CD4-positive, alpha-beta T cell (primary cell): ENCODE data around the gene DDX31. TPM values are rescaled to one million over a fixed set of nuclear protein-coding genes. Genes with fewer than 3 reads are reported as not detected.

ENCODE experiments used
- ATAC-seq: fragments of 200-7000 bp; cut with Tn5 transposase; one replicate; pipeline ENCODE4 v1.10.0; 2022; ENCODE audit warnings: mild to moderate bottlenecking; ENCODE audit not compliant: poor library complexity
- CTCF ChIA-PET: fragments of 350-600 bp; sonication (Branson Sonifier 250); formaldehyde crosslinking; loops from one replicate; lab custom pipeline; 2021; ENCODE audit warnings: antibody characterized with exemption, inconsistent platforms; lab: Charles Lee
- POLR2A ChIA-PET: fragments of 350-600 bp; sonication (Branson Sonifier 250); formaldehyde crosslinking; loops from one replicate; lab custom pipeline; 2021; ENCODE audit warnings: antibody characterized with exemption, inconsistent platforms; lab: Charles Lee
- DNase-seq, 14 experiments: peaks; one replicate each; pipeline ENCODE4 v3.0.0-alpha.2; 2013 to 2020; ENCODE audit warnings: mixed read lengths in 2 of 14
- H3K27ac ChIP-seq, 2 donors: one replicate each; pipeline versions ENCODE4 v1.5.1 to v1.7.0; 2013; ENCODE audit warnings: low read length in 2 of 2, low read depth in 1 of 2, mild to moderate bottlenecking in 1 of 2
- H3K27me3 ChIP-seq, 2 experiments: 1 replicate in 1 of 2; 2 replicates in 1 of 2; pipeline versions ENCODE4 v1.6.1 to v1.7.0; 2013; ENCODE audit warnings: low read length in 2 of 2, control low read depth in 1 of 2, mild to moderate bottlenecking in 1 of 2, moderate library complexity in 1 of 2; ENCODE audit not compliant: insufficient read depth in 2 of 2, control insufficient read depth in 1 of 2
- H3K36me3 ChIP-seq: one replicate; pipeline ENCODE4 v1.6.1; 2013; ENCODE audit warnings: low read length, control low read depth; ENCODE audit not compliant: insufficient read depth
- H3K4me1 ChIP-seq: one replicate; pipeline ENCODE4 v1.6.1; 2013; ENCODE audit warnings: low read length, control low read depth; ENCODE audit not compliant: insufficient read depth
- H3K4me3 ChIP-seq: one replicate; pipeline ENCODE4 v1.5.1; 2013; ENCODE audit warnings: mild to moderate bottlenecking, low read length, moderate library complexity
- H3K9me3 ChIP-seq, 2 experiments: 1 replicate in 1 of 2; 2 replicates in 1 of 2; pipeline versions ENCODE4 v1.6.1 to v1.7.0; 2013; ENCODE audit warnings: low read length in 2 of 2, mild to moderate bottlenecking in 2 of 2, control low read depth in 1 of 2, moderate library complexity in 1 of 2; ENCODE audit not compliant: control insufficient read depth in 1 of 2, insufficient read depth in 1 of 2
- H3K27ac Mint-ChIP-seq: one replicate; pipeline ENCODE4 v1.8.0; 2020; ENCODE audit warnings: mixed read lengths
- H3K27me3 Mint-ChIP-seq: one replicate; pipeline ENCODE4 v1.8.0; 2021; ENCODE audit warnings: mixed read lengths
- H3K36me3 Mint-ChIP-seq: one replicate; pipeline ENCODE4 v1.8.0; 2021; ENCODE audit warnings: low read depth, mixed read lengths
- H3K4me1 Mint-ChIP-seq: one replicate; pipeline ENCODE4 v1.8.0; 2021; ENCODE audit warnings: low read depth, mixed read lengths
- H3K4me3 Mint-ChIP-seq: one replicate; pipeline ENCODE4 v1.8.0; 2020; ENCODE audit warnings: mild to moderate bottlenecking, mixed read lengths
- H3K9me3 Mint-ChIP-seq: one replicate; pipeline ENCODE4 v1.8.0; 2020; ENCODE audit warnings: mixed read lengths
- intact Hi-C, 2 experiments: fragments of 100-400 bp; cut with DNase I in 1 of 2; cut with micrococcal nuclease in 1 of 2; formaldehyde crosslinking; loops; one replicate each; pipeline versions ENCODE4 v1.15.1 to v1.9.0; 2023 to 2025; cut with DNase I, micrococcal nuclease
- total RNA-seq, 174 experiments: library from RNA in 2 of 174; stranded (reverse) in 2 of 174; gene quantifications; one replicate each; pipeline ENCODE4 v1.2.3 and lab custom pipeline; 2021 to 2026
- TF ChIP-seq, protein P1 (sequence below): fragments of 200-600 bp; IDR thresholded peaks from one replicate; pipeline ENCODE4 v1.8.0; 2022; ENCODE audit warnings: antibody characterized with exemption, mild to moderate bottlenecking

DDX31 gene
- total RNA-seq, 2 experiments from 2014 or later = 11.0 to 11.3 TPM

DNA sequence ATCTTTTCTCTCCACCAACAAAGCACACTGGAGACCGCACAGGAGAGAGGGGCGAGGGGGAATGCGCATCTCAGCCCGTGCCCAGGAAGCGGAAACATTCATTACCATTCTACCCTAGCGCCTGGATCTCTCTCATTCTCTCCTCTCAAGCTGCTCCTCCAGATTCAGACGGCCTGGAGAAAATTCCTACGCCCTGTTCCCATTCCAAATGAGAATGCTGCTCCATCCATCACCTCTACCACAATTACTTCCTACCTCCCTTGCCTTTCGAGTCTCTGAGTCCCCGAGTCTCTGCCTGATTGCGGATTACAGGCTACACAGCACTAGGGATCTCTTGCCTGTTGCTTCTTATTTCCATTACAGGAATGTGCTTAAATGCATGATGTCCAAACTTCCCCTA is 6.7 kb downstream of the DDX31 start:
- intact Hi-C loops = loop anchor here in 1 of 2 experiments (10.0 kb wide), 1 partner anchor 242 kb away; no protein-coding TSS in a partner anchor
- ChIA-PET POLR2A (no interaction called here), CTCF (no interaction called here)
- peaks cover 29% of the 10 kb centered on the region for H3K36me3 Mint-ChIP-seq
- H3K4me3 ChIP-seq = no peak overlapping the region
- H3K27me3 ChIP-seq = no peaks in the 10 kb centered on the region
- no peak overlapping the region for H3K27ac Mint-ChIP-seq
- no peak for ATAC-seq
- TF ChIP-seq, protein P1, sequence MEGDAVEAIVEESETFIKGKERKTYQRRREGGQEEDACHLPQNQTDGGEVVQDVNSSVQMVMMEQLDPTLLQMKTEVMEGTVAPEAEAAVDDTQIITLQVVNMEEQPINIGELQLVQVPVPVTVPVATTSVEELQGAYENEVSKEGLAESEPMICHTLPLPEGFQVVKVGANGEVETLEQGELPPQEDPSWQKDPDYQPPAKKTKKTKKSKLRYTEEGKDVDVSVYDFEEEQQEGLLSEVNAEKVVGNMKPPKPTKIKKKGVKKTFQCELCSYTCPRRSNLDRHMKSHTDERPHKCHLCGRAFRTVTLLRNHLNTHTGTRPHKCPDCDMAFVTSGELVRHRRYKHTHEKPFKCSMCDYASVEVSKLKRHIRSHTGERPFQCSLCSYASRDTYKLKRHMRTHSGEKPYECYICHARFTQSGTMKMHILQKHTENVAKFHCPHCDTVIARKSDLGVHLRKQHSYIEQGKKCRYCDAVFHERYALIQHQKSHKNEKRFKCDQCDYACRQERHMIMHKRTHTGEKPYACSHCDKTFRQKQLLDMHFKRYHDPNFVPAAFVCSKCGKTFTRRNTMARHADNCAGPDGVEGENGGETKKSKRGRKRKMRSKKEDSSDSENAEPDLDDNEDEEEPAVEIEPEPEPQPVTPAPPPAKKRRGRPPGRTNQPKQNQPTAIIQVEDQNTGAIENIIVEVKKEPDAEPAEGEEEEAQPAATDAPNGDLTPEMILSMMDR = no peak
- DNase-seq = no peak
- H3K9me3 ChIP-seq = no peaks in the 10 kb centered on the region
- H3K9me3 Mint-ChIP-seq = no peaks in the 10 kb centered on the region
- no peaks in the 10 kb centered on the region for H3K4me1 ChIP-seq
- no peaks in the 10 kb centered on the region for H3K27me3 Mint-ChIP-seq
- H3K27ac ChIP-seq = no peak overlapping the region
- H3K4me3 Mint-ChIP-seq = no peak overlapping the region
- H3K36me3 ChIP-seq = peaks cover 47% of the 10 kb centered on the region
- peaks cover 7% of the 10 kb centered on the region for H3K4me1 Mint-ChIP-seq

DNA sequence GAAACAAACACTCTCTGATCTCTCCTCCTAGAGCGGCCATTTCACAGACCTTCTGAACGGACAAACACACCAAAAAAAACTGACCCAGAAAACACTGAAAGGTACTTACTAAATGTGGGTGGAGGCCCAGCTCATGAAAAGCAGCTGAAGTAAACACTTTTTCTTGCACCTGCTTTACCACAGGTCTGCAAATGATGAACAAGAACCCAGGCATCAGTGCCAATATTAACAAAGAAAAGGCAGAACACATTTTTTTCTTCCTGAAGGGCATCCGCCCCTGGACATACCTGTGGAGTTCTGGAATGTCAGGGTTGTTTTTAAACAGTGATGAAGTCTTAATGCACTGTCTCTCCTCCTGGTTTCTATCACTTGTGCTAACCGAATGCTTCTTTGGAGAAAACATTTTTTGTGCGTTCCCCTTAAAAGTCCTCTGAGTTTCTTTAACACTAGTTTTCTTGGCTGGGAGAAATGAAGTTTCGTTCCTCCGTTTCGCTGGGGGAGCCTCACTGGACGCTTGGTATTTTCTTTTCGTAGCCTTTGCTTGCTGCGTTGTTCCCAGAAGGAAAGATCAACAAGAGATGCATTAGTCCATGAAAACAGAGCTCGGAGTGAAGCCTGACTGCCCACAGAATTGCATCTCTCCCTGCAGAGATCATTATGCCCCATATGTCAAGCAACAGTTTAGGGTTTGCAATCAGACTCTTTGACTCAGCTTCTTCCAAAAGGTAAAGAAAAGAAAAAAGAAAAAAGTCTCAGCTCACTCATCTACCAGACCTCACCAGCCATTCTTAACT is 7.4 kb downstream of the DDX31 start:
- Mint-ChIP-seq H3K4me1 (no peaks in the 10 kb centered on the region), H3K36me3 (peaks cover 36% of the 10 kb centered on the region), H3K9me3 (no peaks in the 10 kb centered on the region), H3K4me3 (no peak overlapping the region), H3K27me3 (no peaks in the 10 kb centered on the region), H3K27ac (no peak overlapping the region)
- POLR2A ChIA-PET = no interaction called here
- no peaks in the 10 kb centered on the region for H3K9me3 ChIP-seq
- intact Hi-C loops = loop anchor here in 1 of 2 experiments (10.0 kb wide), 1 partner anchor 242 kb away; no protein-coding TSS in a partner anchor
- H3K4me1 ChIP-seq = no peaks in the 10 kb centered on the region
- TF ChIP-seq, protein P1 = no peak
- DNase-seq (no peak), ATAC-seq (no peak)
- CTCF ChIA-PET = no interaction called here
- no peak overlapping the region for H3K4me3 ChIP-seq
- no peaks in the 10 kb centered on the region for H3K27me3 ChIP-seq
- peaks cover 55% of the 10 kb centered on the region for H3K36me3 ChIP-seq
- H3K27ac ChIP-seq = no peak overlapping the region

DNA sequence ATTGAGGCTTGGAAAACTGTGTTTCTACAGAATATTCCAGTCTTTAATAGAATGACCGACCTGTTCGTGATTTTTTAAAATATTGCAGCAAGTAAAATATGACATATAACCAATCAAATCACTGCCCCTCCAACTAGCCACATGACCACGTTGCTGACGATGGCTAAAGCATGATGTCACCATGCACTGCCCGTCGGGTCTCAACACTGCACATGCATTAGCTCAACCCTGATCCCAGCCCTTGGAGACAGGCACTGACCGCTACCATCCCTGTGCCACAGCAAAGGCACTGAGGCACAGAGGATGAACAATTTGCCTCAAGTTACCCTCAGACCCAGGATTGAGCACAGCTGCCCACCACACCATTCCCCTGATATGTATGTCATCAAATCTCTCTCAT is 13.5 kb downstream of the DDX31 start:
- no peak overlapping the region for H3K4me3 Mint-ChIP-seq
- H3K9me3 Mint-ChIP-seq = no peaks in the 10 kb centered on the region
- ChIA-PET CTCF (no interaction called here), POLR2A (interaction anchor here (1.2 kb wide), 1 partner anchor 13 kb away, joined by 3 read pairs; the partner anchor contains the start of gene DDX31)
- peaks cover 86% of the 10 kb centered on the region for H3K36me3 Mint-ChIP-seq
- Histone ChIP-seq H3K4me1 (no peaks in the 10 kb centered on the region), H3K9me3 (no peaks in the 10 kb centered on the region), H3K36me3 (peaks cover 57% of the 10 kb centered on the region), H3K27ac (no peak overlapping the region), H3K27me3 (no peaks in the 10 kb centered on the region), H3K4me3 (no peak overlapping the region)
- DNase-seq = no peak
- H3K27me3 Mint-ChIP-seq = no peaks in the 10 kb centered on the region
- H3K27ac Mint-ChIP-seq = no peak overlapping the region
- H3K4me1 Mint-ChIP-seq = peaks cover 9% of the 10 kb centered on the region
- ATAC-seq = no peak
- TF ChIP-seq, protein P1 = no peak
- intact Hi-C loops = no loop called here
